Stimulated activated CD8-positive, alpha-beta memory T cell treated with anti-CD3 and anti-CD28 coated beads, Interleukin-4, amount 100 ng/mL, for 48 hours (primary cell): Measurements from ENCODE around the gene SLC2A4.
"Not testable (repeated sequence)": the region's sequence is repeated elsewhere in the genome, so short reads cannot be mapped to it uniquely, and the experiment has no call there.

Experiments
- DNase-seq: peaks from one replicate; pipeline ENCODE4 v3.0.0-alpha.2; 2020

Gene SLC2A4

GRCh38 chr17:7281074-7281952 lies at the start of gene SLC2A4:
Gene SLC2A4, plus strand, starts transcription at chr17:7281718. Its CDS starts 217 bp downstream, at chr17:7281935.
- peak; percentile 94 for DNase-seq

- DNase-seq: no peak
These were observed 49.4 kb upstream of the SLC2A4 start for GRCh38 chr17:7232114-7232513.

- no peak for DNase-seq
These were observed 47.8 kb upstream of the SLC2A4 start for GRCh38 chr17:7233701-7234082.

- DNase-seq: peak; percentile 96
These were observed 47.2 kb upstream of the SLC2A4 start, which contains the start of gene DVL2 for GRCh38 chr17:7234083-7234951. Gene DVL2, minus strand, starts transcription at chr17:7234517. Its CDS starts 255 bp downstream, at chr17:7234262.

- DNase-seq: no peak
These were observed 45.5 kb upstream of the SLC2A4 start for GRCh38 chr17:7235693-7236665.

DNA sequence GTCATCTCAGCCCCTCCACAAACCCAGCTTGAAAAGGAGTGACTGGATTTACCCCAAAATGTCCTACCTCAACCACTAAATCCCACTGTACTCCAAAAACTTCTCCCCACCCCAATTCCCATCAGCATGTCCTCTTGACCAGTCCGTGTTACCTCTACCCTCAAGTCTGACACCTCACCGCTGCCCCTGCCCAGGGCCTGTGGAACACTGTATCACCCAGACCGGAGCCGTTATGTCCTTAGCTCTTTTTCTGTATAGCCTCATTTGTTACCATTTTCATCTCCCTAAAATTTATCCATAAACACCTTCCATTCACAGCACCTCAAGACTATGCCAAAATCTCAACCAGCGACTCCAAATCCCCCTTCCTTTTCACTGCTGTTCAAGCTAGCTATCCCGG lies 44.7 kb upstream of the SLC2A4 start:
- DNase-seq: no peak

- no peak for DNase-seq
These were observed 44.2 kb upstream of the SLC2A4 start for GRCh38 chr17:7237266-7237760.

DNA sequence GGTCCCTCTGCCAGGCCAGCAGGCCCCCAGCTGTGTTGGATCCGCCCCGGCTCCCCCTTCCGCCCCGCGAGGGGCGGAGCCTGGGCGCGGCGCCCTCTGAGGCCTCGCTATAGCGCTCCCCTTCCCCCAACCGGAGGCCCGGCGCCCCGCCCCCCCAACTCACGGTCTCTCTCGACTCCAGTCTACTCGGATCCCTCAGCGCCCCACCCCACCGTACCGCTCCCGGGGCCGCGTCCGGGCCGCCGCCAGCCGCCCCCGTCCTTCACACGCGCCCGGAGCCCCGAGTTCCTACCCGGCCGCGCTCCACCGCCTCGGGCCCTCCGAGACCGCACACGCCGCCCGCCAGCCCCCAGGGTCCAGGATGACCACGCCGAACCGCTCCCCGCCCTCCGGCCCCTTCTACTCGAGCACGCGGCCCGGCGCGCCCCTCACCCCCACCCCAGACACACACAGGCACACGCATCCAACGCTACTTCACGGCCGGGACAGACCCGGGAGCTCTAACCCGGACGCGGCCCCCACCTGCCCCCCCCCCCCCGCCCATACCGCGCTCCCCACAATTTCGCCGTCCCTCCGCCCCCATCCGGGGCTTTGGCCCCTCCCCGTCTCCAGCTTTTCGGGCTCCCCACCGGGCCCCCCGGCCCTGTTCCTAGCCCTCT lies 43.6 kb upstream of the SLC2A4 start:
- peak; percentile 93 for DNase-seq

- peak; percentile 52 for DNase-seq
These were observed 43.0 kb upstream of the SLC2A4 start for GRCh38 chr17:7238420-7239090.

- DNase-seq: peak; percentile 97
These were observed 42.2 kb upstream of the SLC2A4 start, which contains the start of gene PHF23 for GRCh38 chr17:7239091-7240027. Gene PHF23, minus strand, starts transcription at chr17:7239457. Its CDS starts 178 bp downstream, at chr17:7239279.

- no peak for DNase-seq
These were observed 41.1 kb upstream of the SLC2A4 start for GRCh38 chr17:7240375-7240774.

GRCh38 chr17:7241090-7241733 lies 40.3 kb upstream of the SLC2A4 start:
- no peak for DNase-seq

DNA sequence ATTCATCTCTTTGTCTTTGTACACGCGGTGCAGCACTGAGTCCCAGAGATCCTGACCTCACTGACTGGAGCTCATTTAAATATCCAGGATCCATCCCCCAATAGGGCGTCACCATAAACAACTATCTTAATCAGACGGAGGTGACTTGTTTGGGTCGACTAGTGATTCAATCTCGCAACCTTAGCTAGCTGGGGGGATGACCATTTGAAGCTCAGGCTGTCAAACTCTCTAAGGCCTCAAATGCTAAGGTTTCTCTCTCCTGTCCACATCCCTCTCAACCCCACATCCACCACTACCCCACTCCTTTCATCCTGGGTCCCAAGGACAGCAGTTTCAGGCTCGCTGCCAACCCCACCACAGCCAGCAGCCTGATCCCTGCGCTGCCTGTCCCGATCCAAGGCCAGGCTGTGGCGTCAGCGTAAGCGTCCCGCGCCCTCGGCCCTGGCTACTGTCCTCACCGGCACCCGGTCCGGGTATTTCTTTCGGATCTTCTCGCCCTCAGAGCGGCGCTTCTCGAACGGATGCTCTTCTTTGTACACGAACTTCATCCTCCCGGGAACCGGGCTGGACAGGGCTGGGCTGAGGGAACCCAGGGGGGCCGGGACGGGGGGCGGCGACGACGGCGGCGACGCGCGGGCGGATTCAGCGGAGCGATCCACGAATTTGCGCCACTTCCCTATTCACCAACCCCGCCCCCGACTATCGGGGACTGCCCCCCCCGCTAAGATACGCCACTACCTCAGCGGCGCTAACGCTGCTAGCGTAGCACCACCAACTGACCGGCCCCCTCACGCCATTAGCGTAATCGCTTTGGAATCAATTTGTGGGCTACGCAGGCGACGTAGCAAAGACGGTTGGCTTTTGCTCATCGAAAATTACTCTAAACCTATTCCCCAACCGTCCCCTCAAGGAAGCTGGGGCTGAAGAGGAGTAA lies 39.5 kb upstream of the SLC2A4 start, which contains the start of gene GABARAP:
Gene GABARAP, minus strand, starts transcription at position 667 of the 934 bp plus-strand sequence. Its CDS starts 119 bp downstream, at position 548.
- DNase-seq: peak; percentile 97

DNA sequence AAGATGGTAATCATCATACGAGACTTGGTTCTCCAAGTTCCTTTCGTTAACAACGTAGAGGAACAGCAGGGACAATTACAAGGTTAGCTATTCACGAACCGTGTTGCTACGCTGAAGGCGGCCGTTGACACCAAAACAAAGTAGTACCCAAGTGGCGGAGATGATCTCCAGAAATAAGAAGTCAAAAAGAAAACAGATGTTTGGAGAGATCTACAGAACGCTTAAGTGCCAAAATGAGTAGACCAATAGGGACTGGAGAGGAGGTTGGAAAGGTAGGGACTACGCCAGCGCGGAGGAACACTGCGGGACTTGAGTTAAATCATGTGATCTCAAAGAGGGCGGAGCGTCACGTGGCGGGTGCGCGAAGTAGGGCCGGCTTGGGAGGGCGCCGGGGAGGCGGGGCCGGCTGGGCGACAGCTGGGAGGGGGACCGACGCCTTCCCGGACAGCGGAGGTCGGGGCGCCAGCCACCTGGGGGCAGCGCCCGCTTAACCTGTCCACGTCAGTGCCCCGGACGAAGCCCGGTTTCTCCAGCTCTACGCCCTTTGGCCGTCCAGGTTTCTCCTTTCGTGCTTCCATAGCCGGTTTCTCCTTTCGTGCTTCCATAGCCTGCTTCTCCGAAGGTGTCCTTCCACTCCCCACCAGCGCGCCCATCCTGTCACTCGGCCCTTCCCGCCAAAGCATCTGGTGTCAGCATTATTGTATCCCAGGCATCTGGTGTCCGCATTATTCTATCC lies 38.6 kb upstream of the SLC2A4 start:
- peak; percentile 95 for DNase-seq

- DNase-seq: no peak
These were observed 38.1 kb upstream of the SLC2A4 start for GRCh38 chr17:7243453-7243729.

GRCh38 chr17:7243838-7244237 lies 37.7 kb upstream of the SLC2A4 start:
- DNase-seq: not testable (repeated sequence)

GRCh38 chr17:7246779-7247178 lies 34.7 kb upstream of the SLC2A4 start:
- DNase-seq: no peak
